Adipocyte (in vitro differentiated cells): ENCODE data around the gene DLX1.
"Not testable (repeated sequence)": the region's sequence is repeated elsewhere in the genome, so short reads cannot be mapped to it uniquely, and the experiment has no call there.

Source experiments
- DNase-seq: peaks from one replicate; pipeline ENCODE4 v3.0.0-alpha.2; 2015; ENCODE audit warnings: low read depth
- H3K27me3 ChIP-seq: replicated peaks from 2 replicates; pipeline ENCODE4 v1.7.0; 2013; ENCODE audit warnings: mild to moderate bottlenecking, low read length, moderate library complexity; ENCODE audit not compliant: control insufficient read depth, insufficient read depth
- H3K36me3 ChIP-seq: 2 replicates; pipeline ENCODE4 v1.7.0; 2013; ENCODE audit warnings: low read length, mild to moderate bottlenecking, moderate library complexity; ENCODE audit not compliant: control insufficient read depth, insufficient read depth, severe bottlenecking
- H3K4me1 ChIP-seq: 2 replicates; pipeline ENCODE4 v1.7.0; 2013; ENCODE audit warnings: mild to moderate bottlenecking, low read length, moderate library complexity; ENCODE audit not compliant: control insufficient read depth, insufficient read depth
- H3K4me3 ChIP-seq: 2 replicates; pipeline ENCODE4 v1.7.0; 2013; ENCODE audit warnings: mild to moderate bottlenecking, low read length, moderate library complexity
- H3K9ac ChIP-seq: 2 replicates; pipeline ENCODE4 v1.7.0; 2013; ENCODE audit warnings: mild to moderate bottlenecking, low read length, moderate library complexity
- H3K9me3 ChIP-seq: 2 replicates; pipeline ENCODE4 v1.7.0; 2013; ENCODE audit warnings: mild to moderate bottlenecking, low read length, moderate library complexity; ENCODE audit not compliant: control insufficient read depth

Gene DLX1

GRCh38 chr2:172138727-172139126, 53.4 kb downstream of the DLX1 start:
- H3K4me1 ChIP-seq, H3K9me3 ChIP-seq, H3K27me3 ChIP-seq, H3K9ac ChIP-seq, H3K36me3 ChIP-seq, H3K4me3 ChIP-seq, DNase-seq: not testable (repeated sequence)
